Hepatocyte (in vitro differentiated cells): ENCODE measurements around the gene UBXN4.

Experiments used
- EZH2 ChIP-seq: fragments of 200-600 bp; sonication (generic); IDR thresholded peaks from 2 replicates; pipeline ENCODE4 v1.6.1; 2016; ENCODE audit warnings: antibody characterized with exemption, mild to moderate bottlenecking, borderline replicate concordance
- TF ChIP-seq, protein P1 (sequence below): fragments of 200-600 bp; sonication (generic); IDR thresholded peaks from 2 replicates; pipeline ENCODE4 v1.5.1; 2016; ENCODE audit warnings: antibody characterized with exemption, mild to moderate bottlenecking; ENCODE audit not compliant: poor library complexity

DNA sequence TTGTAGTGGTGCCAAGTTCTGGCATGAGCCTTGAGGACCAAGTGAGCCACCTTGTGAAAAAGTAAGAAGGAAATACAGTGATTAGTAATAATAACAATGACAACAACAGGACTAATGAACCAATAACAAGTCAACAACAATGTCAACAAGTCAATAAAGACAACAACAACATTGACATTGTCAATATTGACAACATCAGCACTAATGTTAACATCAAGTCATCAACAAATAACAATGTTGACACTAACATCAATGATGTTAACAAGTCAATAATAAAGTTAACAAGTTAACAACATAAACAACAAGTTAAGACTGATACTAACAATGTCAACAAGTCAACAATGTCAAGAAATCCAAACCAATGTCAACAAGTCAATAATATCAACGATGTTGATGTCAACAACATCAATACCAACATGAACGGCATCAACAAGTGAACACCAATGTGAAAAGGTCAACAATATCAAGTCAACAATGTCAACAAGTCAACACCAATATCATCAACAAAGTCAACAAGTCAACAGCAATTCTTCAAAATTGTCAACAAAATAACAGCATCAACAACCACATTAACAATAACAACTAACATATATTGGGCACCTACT lies 71.4 kb downstream of the UBXN4 start:
- TF ChIP-seq, protein P1, sequence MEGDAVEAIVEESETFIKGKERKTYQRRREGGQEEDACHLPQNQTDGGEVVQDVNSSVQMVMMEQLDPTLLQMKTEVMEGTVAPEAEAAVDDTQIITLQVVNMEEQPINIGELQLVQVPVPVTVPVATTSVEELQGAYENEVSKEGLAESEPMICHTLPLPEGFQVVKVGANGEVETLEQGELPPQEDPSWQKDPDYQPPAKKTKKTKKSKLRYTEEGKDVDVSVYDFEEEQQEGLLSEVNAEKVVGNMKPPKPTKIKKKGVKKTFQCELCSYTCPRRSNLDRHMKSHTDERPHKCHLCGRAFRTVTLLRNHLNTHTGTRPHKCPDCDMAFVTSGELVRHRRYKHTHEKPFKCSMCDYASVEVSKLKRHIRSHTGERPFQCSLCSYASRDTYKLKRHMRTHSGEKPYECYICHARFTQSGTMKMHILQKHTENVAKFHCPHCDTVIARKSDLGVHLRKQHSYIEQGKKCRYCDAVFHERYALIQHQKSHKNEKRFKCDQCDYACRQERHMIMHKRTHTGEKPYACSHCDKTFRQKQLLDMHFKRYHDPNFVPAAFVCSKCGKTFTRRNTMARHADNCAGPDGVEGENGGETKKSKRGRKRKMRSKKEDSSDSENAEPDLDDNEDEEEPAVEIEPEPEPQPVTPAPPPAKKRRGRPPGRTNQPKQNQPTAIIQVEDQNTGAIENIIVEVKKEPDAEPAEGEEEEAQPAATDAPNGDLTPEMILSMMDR: no peak
- TF ChIP-seq EZH2: no peak
